Astrocyte of the cerebellum (primary cell): Measurements from ENCODE around the gene OR4C45.

Experiments used
- DNase-seq: peaks from one replicate; pipeline ENCODE4 v3.0.0-alpha.2; 2011; ENCODE audit warnings: low read depth
- H3K4me3 ChIP-seq: 2 replicates; pipeline ENCODE4 v1.5.1; 2011; ENCODE audit warnings: mild to moderate bottlenecking, low read depth, low read length, moderate library complexity
- in situ Hi-C: cut with HindIII; loops from 2 replicates; pipeline ENCODE4 v1.10.0; 2017; ENCODE audit warnings: low sequenced_read_pairs
- TF ChIP-seq, protein P1 (sequence below): IDR thresholded peaks from 2 replicates; pipeline ENCODE4 v1.5.1; 2012; ENCODE audit warnings: low read length, low read depth, moderate library complexity, mild to moderate bottlenecking; ENCODE audit errors: missing control alignments

OR4C45 gene

GRCh38 chr11:50071584-50072225, 39.0 kb downstream of the OR4C45 start:
- H3K4me3 ChIP-seq = no peak overlapping the region
- TF ChIP-seq, protein P1, sequence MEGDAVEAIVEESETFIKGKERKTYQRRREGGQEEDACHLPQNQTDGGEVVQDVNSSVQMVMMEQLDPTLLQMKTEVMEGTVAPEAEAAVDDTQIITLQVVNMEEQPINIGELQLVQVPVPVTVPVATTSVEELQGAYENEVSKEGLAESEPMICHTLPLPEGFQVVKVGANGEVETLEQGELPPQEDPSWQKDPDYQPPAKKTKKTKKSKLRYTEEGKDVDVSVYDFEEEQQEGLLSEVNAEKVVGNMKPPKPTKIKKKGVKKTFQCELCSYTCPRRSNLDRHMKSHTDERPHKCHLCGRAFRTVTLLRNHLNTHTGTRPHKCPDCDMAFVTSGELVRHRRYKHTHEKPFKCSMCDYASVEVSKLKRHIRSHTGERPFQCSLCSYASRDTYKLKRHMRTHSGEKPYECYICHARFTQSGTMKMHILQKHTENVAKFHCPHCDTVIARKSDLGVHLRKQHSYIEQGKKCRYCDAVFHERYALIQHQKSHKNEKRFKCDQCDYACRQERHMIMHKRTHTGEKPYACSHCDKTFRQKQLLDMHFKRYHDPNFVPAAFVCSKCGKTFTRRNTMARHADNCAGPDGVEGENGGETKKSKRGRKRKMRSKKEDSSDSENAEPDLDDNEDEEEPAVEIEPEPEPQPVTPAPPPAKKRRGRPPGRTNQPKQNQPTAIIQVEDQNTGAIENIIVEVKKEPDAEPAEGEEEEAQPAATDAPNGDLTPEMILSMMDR = no peak
- DNase-seq = no peak
- in situ Hi-C loops = no loop called here

- no peak for DNase-seq
- in situ Hi-C loops = no loop called here
- TF ChIP-seq, protein P1 = no peak
- no peak overlapping the region for H3K4me3 ChIP-seq
Observed at GRCh38 chr11:50072226-50073112, 39.8 kb downstream of the OR4C45 start.

DNA sequence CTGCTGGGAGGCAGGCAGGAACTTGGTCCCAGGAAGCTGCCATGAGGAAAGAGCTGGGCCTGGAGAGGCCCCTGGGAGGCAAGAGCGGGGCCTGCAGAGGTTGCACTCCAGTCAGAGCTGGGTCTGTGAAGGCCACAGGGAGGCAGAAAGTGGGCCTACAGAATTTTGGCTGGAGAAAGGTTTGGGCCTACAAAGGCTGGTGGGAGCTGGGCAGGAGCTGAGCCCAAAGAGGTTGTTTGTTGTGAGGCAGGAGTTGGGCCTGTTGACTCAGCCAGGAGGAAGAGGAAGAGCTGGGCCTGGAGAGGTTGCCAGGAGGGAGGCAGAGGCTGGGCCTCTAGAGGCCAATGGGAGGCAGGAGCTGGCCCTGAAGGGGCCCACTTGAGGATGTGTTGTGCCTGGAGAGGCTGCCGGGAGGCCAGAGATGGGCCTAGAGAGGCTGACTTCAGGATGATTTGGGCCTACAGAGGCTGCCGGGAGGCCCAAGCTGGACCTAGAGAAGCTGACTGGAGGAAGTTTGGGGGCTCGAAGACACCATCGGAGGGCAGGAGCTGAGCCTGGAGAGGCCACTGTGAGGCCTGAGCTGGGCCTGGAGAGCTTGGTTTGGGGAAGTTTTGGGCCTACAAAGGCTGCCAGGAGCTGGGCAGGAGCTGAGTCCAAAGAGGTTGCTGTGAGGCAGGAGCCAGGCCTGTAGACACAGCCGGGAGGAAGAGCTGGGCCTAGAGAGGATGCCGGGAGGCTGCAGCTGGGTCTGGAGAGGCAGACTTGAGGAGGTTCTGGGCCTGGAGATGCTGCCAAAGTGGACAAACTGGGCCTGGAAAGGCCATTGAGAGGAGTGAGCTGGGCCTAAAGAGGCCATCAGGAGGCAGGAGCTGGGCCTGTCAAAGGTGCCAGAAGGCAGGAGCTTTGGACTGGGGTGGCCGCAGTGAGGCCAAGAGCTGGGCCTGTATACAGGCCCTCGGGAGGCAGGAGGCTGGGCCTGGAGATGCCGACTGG, 40.7 kb downstream of the OR4C45 start:
- no peak overlapping the region for H3K4me3 ChIP-seq
- in situ Hi-C loops = no loop called here
- TF ChIP-seq, protein P1 = no peak
- no peak for DNase-seq

- in situ Hi-C loops = no loop called here
- TF ChIP-seq, protein P1 = no peak
- DNase-seq = no peak
Observed at GRCh38 chr11:50074161-50074560, 41.5 kb downstream of the OR4C45 start.

GRCh38 chr11:50075856-50076255, 43.2 kb downstream of the OR4C45 start:
- TF ChIP-seq, protein P1 = no peak
- in situ Hi-C loops = no loop called here
- H3K4me3 ChIP-seq = no peak overlapping the region
- DNase-seq = no peak

More at GRCh38 chr11:50074161-50074560, 41.5 kb downstream of the OR4C45 start:
- no peak overlapping the region for H3K4me3 ChIP-seq

DNA sequence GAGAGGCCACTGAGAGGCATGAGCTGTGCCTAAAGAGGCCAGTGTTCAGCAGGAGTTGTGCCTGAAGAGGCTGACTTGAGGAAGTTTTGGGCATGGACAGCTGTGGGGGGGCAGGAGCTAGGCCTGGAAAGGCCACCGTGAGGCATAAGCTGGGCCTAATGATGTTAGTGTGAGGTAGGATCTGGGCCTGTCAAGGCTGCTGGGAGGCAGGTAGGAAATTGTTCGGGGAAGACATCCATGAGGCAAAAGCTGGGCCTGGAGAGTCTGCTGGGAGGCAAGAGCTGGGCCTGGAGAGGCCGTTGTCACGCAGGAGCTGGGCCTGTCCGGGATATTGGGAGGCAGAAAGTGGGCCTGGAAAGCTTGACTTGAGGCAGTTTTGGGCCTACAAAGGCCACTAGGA, 44.9 kb downstream of the OR4C45 start:
- in situ Hi-C loops = no loop called here
- no peak overlapping the region for H3K4me3 ChIP-seq
- DNase-seq = no peak
- TF ChIP-seq, protein P1 = no peak
